ENCODE measurements around the gene PKP3. TPM values are rescaled to one million over a fixed set of nuclear protein-coding genes. Genes with fewer than 3 reads are reported as not detected.

Gene PKP3
- total RNA-seq, 2 experiments from 2014 or later, result 0.60 TPM; not detected in 1

- peaks cover 33% of the 10 kb centered on the region for H3K36me3 Mint-ChIP-seq (ENCODE audit: low read depth)
- H3K4me3 Mint-ChIP-seq, result peak overlapping the region; percentile 99
- no peaks in the 10 kb centered on the region for H3K27me3 ChIP-seq (ENCODE audit: control insufficient read depth in 1 of 2, insufficient read depth in 2 of 2, low read length in 2 of 2)
- H3K27me3 Mint-ChIP-seq, result no peaks in the 10 kb centered on the region
- H3K4me1 Mint-ChIP-seq (ENCODE audit: low read depth), result peaks cover 42% of the 10 kb centered on the region
- H3K9me3 Mint-ChIP-seq, result no peaks in the 10 kb centered on the region
- TF ChIP-seq CTCF (IDR thresholded peaks at IDR 0.05), result no peak
- no peak overlapping the region for H3K27ac Mint-ChIP-seq
- H3K36me3 ChIP-seq (ENCODE audit: insufficient read depth, low read length), result peaks cover 16% of the 10 kb centered on the region
- peaks cover 61% of the 10 kb centered on the region for H3K4me1 ChIP-seq (ENCODE audit: insufficient read depth, low read length)
- no peak overlapping the region for H3K4me3 ChIP-seq (ENCODE audit: low read length)
- intact Hi-C loops (cut with DNase I, micrococcal nuclease), result loop anchor here in 1 of 2 experiments (5.0 to 10.0 kb wide), 3 partner anchors 53 to 245 kb away; partner anchors contain the start of genes BET1L, RIC8A and RNH1
- ATAC-seq (ENCODE audit: poor library complexity), result no peak
- no peak overlapping the region for H3K27ac ChIP-seq (ENCODE audit: low read depth in 1 of 2, low read length in 2 of 2)
- CTCF ChIA-PET, result no interaction called here
- POLR2A ChIA-PET, result interaction anchor here (3.6 kb wide), 1 partner anchor 54 kb away, joined by 27 read pairs; the partner anchor contains the start of gene RNH1
- H3K9me3 ChIP-seq (ENCODE audit: control insufficient read depth in 1 of 2, insufficient read depth in 1 of 2, low read length in 2 of 2), result no peaks in the 10 kb centered on the region
- no peak for DNase-seq
Observed at GRCh38 chr11:452203-452744, 58.3 kb downstream of the PKP3 start.

- Histone ChIP-seq H3K27ac (ENCODE audit: low read depth in 1 of 2, low read length in 2 of 2) (no peak overlapping the region), H3K36me3 (ENCODE audit: insufficient read depth, low read length) (peaks cover 16% of the 10 kb centered on the region), H3K4me3 (ENCODE audit: low read length) (no peak overlapping the region), H3K27me3 (ENCODE audit: control insufficient read depth in 1 of 2, insufficient read depth in 2 of 2, low read length in 2 of 2) (no peaks in the 10 kb centered on the region), H3K9me3 (ENCODE audit: control insufficient read depth in 1 of 2, insufficient read depth in 1 of 2, low read length in 2 of 2) (no peaks in the 10 kb centered on the region), H3K4me1 (ENCODE audit: insufficient read depth, low read length) (peaks cover 62% of the 10 kb centered on the region)
- DNase-seq (no peak), ATAC-seq (ENCODE audit: poor library complexity) (no peak)
- Mint-ChIP-seq H3K27me3 (no peaks in the 10 kb centered on the region), H3K9me3 (no peaks in the 10 kb centered on the region), H3K4me1 (ENCODE audit: low read depth) (peaks cover 48% of the 10 kb centered on the region), H3K4me3 (peak overlapping the region; percentile 30), H3K27ac (peak overlapping the region; percentile 33), H3K36me3 (ENCODE audit: low read depth) (peaks cover 33% of the 10 kb centered on the region)
- intact Hi-C loops (cut with DNase I, micrococcal nuclease), result loop anchor here in 1 of 2 experiments (5.0 to 10.0 kb wide), 3 partner anchors 52 to 246 kb away; partner anchors contain the start of genes BET1L, RIC8A and RNH1
- no peak for TF ChIP-seq CTCF (IDR thresholded peaks at IDR 0.05)
- POLR2A ChIA-PET, result no interaction called here
- CTCF ChIA-PET, result no interaction called here
Observed at GRCh38 chr11:452916-453527, 59.0 kb downstream of the PKP3 start.

- Histone ChIP-seq H3K36me3 (ENCODE audit: insufficient read depth, low read length) (peaks cover 16% of the 10 kb centered on the region), H3K27me3 (ENCODE audit: control insufficient read depth in 1 of 2, insufficient read depth in 2 of 2, low read length in 2 of 2) (no peaks in the 10 kb centered on the region), H3K4me3 (ENCODE audit: low read length) (no peak overlapping the region), H3K27ac (ENCODE audit: low read depth in 1 of 2, low read length in 2 of 2) (no peak overlapping the region), H3K4me1 (ENCODE audit: insufficient read depth, low read length) (peaks cover 56% of the 10 kb centered on the region), H3K9me3 (ENCODE audit: control insufficient read depth in 1 of 2, insufficient read depth in 1 of 2, low read length in 2 of 2) (no peaks in the 10 kb centered on the region)
- H3K27ac Mint-ChIP-seq, result no peak overlapping the region
- no peak for ATAC-seq (ENCODE audit: poor library complexity)
- no peak for DNase-seq
- ChIA-PET CTCF (no interaction called here), POLR2A (no interaction called here)
- H3K36me3 Mint-ChIP-seq (ENCODE audit: low read depth), result peaks cover 33% of the 10 kb centered on the region
- H3K27me3 Mint-ChIP-seq, result no peaks in the 10 kb centered on the region
- no peak overlapping the region for H3K4me3 Mint-ChIP-seq
- intact Hi-C loops (cut with DNase I, micrococcal nuclease), result loop anchor here in 1 of 2 experiments (5.0 to 10.0 kb wide), 3 partner anchors 51 to 246 kb away; partner anchors contain the start of genes BET1L, RIC8A and RNH1
- TF ChIP-seq CTCF (IDR thresholded peaks at IDR 0.05), result no peak
- H3K9me3 Mint-ChIP-seq, result no peaks in the 10 kb centered on the region
- H3K4me1 Mint-ChIP-seq (ENCODE audit: low read depth), result peaks cover 43% of the 10 kb centered on the region
Observed at GRCh38 chr11:453564-453963, 59.6 kb downstream of the PKP3 start.

Measured in CD4-positive, alpha-beta T cell (primary cell).